Suppressor macrophage treated with lipopolysaccharide for 4 hours (primary cell): ENCODE data around the gene LACTB.
A peak's percentile ranks its signal among the peaks of the same experiment; 100 is the strongest.

Experiments
- DNase-seq: peaks from one replicate; pipeline ENCODE4 v3.0.0-alpha.2; 2020

LACTB gene

DNA sequence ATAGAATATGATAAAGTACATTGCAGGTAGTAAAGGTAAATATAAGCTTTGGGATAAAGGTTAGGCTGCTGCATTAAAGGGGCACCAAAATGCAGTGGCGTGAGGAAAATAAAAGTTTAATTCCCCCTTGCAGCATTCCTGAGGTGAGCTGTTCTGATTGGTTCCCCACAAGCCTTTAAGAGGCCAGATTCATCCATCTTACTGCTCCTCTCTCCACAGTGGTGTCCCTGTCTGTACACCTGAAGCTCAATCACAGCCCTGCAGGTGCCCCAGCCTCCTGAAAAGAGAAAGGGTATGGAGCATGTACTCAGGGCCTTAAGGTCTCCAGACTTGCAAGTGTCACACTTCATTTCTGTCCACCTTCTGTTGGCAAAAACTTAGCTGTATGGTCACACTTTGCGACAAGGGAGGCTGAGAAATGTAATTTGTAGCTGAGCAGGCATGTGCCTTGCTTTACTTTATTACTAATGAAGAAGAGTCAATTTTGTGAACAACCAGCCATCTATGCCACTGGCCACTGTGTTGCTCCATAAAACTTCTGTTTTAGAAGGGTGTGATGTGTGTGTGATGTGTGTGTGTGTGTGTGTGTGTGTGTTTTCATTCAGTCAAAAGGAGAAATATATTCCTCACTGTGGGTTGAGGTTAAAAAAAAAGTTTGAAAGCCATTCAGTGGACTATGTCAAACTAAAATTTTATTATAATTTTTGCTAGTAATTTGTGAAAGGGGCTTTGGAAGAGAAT, 12.8 kb downstream of the LACTB start:
- no peak for DNase-seq

DNA sequence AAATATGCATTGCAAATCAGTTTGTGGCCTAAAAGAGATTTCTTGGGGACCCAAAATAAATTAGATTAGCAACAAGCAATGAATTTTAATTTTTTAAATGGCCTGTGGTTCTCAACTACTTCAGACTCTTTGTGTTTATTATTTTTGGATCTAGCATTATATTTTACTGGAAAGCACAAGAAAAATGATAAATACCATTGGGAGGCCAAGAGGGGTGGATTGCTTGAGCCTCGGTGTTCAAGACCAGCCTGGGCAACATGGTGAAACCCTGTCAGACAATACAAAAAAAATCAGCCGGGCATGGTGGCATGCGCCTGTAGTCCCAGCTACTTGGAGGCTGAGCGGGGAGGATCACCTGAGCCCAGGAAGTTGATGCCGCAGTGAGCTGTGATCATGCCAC, 13.6 kb downstream of the LACTB start:
- DNase-seq: no peak

DNA sequence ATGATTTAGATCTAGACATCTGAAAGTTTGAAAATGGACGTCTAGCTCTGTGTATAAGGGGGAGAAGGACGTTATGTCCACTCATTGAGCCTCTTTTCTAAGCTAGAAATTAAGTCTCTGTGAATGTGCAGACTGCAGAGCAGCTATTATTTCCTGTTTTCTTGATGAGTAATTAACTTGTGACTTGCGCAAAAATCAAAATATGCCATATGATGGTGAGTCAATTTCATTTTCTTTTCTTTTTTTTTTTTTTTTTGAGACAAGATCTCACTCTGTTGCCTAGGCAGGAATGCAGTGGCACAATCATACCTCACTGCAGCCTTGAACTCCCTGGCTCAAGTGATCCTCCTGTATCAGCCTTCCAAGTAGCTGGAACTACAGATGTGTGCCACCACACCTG, 14.1 kb downstream of the LACTB start:
- peak; percentile 91 for DNase-seq

DNA sequence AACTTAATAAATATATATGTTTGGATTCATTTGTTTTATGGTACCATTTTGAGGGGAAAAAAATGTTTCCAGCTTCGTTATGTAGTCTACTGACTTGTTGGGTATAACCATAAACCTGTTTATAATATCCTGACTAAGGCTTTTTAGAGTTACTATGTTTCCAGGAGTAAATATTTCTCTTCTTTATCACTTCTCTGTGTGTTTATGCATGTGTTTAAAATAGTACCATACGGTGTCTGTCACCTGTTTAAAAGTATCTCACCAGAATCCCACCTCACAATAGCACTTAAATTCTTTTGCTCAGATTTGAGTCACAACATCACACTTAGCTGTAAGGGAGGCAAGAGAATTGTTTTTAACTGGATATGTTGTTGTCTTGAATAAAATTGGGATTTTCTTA, 15.1 kb downstream of the LACTB start:
- no peak for DNase-seq

DNA sequence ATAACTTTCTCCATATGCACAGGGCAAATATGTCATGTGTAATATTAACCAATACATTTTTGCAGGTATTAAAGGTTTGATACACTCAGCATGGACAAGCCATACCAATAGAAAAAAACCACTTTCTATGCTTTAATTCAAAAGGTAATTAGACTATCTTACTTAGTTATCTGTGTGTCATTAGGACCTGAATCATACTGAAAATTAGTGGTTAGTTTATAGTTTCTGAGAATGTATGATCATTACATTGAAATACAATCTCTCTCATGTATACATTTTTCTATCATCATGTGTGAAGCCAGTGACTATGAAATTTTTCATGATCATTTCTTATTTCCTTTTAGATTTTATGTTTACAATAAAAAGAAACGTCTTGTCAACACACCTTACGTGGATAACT, 19.3 kb downstream of the LACTB start:
- DNase-seq: no peak

DNA sequence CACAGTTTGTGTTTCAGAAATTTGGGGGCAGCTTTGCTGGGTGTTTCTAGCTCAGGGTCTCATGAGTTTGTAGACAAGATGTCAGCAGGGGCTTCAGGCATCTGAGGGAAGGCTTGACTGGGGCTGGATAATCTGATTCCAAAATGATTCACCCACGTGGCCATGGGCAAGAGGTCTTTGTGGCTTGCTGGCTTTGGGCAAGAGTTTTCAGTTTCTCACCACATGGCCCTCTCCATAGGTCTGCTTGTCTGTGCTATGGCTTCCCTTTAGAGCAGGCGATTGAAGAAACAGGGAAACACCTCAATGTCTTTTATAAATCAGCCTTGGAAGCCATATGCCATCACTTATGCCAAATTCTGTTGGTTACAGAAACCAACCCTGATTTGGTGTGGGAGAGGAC, 23.8 kb downstream of the LACTB start:
- no peak for DNase-seq

DNA sequence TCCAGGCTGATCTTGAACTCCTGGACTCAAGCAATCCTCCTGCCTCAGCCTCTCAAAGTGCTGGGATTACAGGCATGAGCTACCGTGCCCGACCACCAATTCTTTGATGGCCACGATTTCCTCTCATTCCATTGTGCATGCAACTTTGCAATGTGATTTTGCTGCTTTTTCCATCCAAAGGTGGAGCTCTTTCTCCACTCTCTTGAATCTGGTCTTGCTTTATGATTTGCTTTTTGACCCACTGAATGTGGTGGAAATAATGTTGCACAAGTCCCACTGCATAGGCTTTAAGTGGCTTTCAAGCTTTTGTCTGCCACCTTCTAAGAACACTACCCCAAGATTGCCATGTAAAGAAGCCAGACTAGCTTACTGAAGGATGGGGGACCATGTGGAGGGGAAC, 25.0 kb downstream of the LACTB start:
- DNase-seq: no peak

DNA sequence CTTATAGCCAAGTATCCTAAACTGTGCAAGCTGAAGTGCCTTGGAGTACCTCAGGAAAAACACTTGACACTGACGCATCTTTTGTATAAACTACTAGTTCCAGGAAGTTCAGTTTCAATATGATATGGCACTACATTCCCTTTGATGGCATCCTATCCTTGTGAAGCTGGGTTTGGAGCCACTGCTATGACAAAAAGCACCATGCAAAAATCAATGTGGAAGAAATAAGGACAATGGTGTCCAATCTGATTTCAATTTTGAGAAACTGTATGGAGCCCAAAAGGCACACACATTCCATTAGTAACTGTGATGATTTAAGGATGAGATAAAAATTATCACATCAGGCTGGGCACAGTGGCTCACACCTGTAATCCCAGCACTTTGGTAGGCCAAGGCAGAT, 30.0 kb downstream of the LACTB start:
- no peak for DNase-seq

DNA sequence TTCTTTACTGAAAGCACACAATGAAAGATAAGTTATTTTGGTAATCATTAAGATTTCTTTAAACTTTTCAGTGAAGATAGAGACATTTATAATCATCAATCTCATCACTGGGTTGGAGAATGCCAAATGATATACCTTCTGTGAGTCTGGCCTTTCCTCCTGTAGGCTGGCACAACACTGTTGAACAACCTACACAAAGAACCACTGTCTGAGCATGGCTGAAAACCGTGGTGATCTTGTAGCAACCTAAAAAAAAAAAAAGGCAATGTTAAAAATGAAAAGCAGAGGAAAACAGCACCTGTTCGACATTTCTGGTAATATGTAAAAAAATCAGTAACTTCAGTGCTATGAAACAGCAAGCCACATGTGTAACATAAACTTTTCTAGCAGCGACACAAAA, 33.8 kb downstream of the LACTB start:
- DNase-seq: no peak

DNA sequence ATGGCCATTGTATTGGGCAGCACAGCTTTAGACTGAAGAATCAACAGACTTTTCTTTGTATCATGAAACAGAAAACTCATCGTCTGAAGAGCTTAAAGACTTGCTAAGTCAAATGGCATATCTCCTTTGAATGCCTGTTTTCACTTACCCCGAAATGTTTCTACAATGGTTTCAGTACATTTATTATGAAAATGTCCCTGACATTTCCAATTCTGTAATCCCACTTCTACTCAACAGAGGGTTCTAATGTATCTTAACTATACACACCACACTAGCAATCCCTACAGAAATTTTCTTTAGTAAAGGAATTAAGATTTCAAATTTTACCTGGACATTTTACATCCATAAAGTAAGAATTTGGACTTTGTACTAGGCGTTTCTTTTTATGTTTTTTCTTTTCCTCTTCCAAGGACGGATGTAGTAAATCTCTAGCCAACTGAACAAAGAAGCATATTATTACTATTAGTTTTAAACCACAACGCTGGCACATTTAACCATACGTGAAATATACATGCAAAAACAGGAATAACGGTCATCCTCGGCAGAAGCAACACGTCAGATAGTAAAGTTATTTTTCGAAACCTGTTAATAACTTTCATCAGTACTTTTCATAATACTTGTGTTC, 34.5 kb downstream of the LACTB start:
- DNase-seq: peak; percentile 36

DNA sequence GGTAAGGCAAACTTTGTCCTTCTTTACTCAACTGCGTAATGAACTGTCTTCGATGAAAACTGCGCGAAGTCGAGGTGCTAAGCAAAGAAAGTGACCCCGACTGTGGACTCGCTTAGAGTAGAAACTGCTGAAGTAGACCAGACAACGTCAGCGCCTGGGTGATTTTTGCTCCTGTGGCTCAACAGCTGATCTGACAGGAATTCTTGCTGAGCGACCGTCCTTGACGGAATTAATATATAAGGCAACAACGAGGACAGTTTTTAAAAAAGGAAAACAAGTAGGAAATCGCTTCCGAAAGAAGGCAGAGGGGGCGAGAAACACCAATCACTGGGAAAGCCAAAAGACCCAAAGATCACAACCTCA, 35.1 kb downstream of the LACTB start:
- DNase-seq: peak; percentile 74

DNA sequence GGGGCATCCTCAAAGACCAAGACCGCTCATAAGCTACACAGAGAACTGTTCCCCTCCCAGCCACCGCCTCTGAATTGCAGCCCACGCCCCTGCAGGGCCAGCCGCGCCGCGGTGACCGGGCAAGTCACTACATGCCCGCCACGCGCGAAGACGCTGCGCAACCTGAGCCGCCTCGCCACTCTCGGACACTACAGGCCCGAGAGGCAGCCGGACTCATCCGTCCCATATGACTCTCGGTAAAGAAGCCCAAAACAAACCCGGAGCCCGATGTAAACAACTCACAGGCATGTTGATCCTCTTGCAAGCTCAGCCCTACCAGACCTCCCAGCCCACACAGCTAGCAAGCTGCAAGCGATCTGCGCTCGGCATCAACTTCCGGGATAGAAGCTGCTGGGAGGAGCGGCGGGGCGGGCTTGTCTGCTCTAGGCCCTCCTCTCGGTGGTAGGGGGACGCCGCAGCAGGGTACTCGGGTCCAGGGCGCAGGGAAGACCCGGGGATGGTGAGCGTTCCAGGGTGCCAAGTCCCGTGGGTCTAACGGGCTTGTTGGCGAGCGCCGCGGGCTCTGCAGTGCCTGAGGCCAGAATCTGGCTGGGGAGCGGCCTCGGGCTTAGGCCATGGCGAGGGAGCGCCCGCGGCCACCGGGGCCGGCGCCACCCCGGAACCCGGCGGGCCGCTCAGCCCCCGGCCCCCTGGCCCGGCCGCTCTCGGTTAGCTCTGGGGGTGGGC, 35.6 kb downstream of the LACTB start, which contains the start of gene RPS27L:
TSS of gene RPS27L (minus strand) at position 360 of the 726 bp plus-strand sequence. CDS start at position 288, 72 bp downstream.
- DNase-seq: peak; percentile 92

DNA sequence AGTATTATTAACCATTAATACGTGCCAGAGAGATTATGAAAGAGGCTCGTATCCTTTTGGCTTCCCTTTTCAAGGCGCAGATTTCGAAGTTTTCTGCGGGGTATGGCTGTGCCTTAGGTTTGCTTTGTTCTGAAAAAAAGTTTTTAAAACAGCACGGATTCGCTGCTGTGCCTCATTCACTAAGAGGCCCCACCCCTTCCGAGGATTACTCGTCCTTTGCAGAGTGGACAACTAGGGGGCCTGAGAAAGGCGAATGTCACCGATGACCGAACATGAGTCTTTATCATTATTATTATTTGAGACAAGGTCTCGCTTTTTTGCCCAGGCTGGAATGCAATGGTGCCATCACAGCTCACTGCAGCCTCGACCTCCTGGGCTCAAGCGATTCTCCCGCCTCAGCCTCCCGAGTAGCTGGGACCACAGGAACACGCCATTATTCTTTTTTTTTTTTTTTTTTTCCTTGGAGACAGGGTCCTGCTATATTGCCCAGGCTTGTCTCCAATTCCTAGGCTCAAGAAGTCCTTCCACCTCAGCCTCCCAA, 36.3 kb downstream of the LACTB start:
- DNase-seq: peak; percentile 79

DNA sequence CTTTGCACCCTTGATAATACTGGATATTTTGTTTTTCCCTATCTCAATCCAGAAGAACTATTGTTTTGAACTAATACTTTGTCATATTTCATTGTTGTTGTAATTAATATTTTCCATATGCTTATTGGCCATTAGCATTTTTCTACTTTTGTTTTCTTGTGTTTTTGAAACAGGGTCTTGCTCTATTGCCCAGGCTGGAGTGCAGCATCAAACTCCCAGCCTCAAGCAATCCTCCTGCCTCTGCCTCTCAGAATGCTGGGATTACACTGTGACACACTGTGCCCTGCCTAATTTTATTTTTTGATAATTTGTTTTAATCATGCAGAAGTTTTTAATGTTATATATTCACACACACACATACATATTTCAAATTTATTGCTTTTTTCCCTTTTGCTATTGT, 39.0 kb downstream of the LACTB start:
- no peak for DNase-seq

DNA sequence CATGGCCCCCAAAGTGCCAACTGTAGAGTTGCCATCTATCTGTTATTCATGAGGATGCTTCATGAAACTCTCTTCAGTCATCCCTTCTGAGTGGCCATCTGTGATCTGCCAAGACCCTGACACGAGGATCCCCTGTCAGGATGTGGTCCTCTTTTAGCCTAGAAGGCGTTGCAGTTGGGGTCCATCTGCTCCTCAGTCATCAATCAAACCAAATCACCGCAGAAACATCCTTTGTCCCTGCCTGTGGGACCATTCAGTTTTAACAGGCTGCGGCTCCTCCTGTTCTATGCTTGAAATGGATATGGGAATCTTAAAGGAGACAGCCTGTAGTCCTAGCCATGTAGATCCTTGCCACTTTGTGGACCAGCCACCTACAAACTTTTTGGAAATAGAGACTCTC, 41.6 kb downstream of the LACTB start:
- DNase-seq: no peak

DNA sequence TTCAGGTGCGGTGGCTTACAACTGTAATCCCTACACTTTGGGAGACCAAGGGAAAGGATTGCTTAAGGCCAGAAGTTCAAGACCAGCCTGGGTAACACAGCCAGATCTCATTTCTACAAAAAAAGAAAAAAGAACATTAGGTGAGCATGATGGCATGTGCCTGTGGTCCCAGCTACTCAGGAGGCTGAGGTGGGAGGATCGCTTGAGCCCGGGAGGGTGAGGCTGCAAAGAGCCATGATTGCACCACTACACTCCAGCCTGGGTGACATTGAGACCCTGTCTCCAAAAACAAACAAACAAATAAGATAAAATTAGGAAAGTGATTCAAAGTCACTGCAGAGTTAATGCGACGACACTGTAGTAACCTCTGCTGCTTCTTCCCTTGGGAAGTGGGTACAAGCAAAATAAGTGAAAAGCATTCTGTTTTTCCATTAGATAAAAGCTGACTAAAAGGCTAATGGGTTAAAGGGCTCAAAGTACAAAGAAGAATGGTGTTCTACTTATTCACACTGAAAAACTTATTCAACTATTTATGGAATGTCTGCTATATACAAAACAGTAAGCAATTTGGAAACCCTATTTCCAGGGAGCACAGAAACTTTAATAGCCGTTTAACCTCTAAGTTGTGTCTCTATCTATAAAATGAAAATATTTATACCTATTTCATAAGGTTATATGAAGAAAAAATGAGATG, 43.7 kb downstream of the LACTB start:
- DNase-seq: no peak

DNA sequence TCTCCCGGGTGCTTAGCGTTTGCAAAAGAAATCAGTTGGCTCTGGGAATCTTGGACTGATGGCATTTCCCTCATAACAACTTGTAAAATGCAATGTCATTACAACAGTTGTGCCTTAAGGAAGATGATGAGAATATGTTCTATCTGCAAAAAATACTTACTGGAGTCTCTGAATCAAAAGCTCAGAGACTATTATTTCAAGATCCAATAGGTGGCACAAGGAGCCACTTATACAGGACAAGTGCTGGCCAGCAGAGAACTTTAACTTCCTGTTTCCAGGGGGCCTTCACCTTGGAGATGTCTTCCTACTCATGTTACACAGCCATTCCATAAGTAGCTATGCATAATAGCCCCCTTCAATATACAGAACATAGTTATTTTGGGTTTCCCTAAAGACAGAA, 44.6 kb downstream of the LACTB start:
- peak; percentile 42 for DNase-seq

DNA sequence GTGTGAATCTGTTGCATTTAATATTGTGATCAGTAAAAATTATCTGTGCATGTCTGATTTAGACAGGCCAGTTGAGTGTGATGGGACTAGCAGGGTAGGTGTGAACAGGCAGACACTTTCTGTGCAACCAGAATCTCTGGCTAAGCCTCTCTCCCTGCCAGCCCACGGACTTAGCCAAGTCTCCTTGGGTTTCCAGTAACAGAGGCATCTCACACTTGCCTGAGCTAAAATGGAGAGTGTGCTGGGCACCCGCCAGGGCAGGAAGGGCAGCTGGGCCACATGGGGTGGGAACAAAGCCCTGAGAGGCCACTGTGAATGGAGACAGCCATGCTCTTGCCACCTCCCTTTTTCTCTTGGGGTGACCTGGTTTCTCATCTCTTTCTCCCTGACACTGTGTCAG, 48.1 kb downstream of the LACTB start:
- no peak for DNase-seq

DNA sequence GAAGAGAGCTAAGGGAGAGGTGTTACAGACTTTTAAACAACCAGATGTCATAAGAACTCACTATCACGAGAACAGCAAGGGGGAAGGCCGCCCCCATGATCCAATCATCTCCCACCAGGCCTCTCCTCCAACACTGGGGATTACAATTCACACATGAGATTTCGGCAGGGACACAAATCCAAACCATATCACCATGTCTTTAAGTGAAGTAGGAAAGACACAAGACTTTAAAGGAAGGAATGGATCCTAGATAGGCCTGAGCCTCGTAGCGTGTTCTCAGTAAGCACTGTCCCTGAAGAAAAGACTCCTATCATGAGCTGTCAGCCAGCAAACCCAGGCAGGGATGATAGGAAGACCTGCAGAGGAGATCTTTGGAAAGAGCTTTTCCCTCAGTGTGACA, 50.7 kb downstream of the LACTB start:
- DNase-seq: no peak

DNA sequence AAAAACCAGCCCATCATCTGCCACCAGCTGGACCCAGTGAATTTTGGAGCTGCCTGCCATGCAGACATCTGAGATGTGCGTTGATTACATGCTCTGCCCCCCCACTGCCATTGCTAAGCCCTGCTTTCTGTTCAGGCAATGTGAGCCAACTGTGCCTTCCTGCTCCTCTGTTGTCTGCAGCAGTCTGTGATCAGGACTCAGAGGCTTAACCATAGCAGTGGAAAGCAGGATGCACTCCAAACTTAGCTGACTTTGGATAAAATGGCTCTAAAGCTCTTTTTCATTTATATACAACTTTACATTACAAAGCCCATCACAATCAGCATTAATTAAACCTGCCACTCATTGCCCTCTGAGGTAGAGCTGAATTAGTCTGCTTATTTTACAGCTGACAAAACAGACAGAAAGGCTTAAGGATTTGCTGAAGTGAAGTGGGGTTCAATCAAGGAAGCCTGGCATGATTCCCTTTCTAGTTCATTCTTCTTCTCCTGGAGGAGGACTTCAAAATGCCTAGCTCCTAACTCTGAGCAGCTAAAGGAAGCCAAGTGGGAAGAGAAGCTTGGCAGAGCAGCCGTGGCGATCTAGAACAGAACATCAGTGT, 51.3 kb downstream of the LACTB start:
- DNase-seq: no peak

DNA sequence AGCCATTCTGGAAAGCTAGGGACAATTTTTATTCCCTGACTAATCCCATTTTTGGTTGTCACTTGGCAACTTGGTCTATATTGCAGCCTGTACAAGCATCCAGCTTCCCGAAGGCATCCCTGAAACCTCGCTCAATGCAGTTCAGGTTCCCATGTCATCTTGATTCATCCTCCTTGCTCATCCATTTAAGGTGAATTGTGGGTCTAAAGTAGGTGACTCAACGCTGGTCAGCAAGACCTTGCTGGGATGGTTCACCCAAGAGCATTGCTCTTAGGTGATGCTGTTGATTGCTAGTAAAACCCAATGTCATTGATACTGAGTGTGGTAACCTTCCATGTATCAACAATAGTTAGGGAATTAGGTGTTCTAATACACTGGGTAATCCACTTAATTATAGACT, 54.6 kb downstream of the LACTB start:
- DNase-seq: no peak

DNA sequence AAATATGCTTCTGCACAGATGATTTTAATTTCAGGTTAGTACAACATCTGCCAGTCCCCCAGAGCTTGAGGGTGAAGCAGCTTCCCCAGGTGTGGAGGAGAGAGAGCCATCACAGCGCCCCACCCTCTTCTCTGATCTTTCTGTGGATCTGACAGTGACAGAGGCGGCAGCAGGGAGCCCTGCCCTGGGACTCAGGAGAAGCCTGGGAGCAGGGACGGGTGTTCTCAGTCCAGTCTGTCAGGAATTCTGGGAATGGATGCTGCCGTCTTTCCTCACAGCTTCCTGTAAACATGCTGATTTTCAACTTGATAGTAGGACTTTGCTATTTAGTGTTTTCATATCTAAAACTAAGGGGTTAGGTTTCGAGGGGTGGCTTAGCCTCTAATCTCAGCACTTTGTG, 56.4 kb downstream of the LACTB start:
- no peak for DNase-seq

DNA sequence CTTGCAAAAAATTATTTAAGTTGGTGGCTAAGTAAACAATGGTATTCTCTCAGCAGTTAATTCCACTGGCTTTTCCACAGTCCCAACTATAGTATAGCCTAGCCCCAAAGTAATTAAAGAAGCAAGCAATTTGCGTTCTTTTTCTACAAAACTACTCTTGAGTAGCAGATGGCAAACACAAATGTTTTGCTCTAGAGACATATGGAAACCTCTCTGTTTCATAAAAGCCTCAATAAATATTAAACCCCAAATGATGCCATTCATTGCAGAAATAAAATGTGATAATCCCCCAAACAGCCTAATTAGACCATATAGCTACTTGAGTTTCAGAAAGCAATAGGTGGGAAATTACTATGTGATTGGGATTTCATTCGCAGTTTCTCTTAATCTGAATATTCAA, 59.1 kb downstream of the LACTB start:
- no peak for DNase-seq
